NB4 (cell line): Measurements from ENCODE around the gene AIFM3.

Source experiments
- DNase-seq: peaks from one replicate; pipeline ENCODE4 v3.0.0; 2010; ENCODE audit warnings: low read depth
- H3K4me3 ChIP-seq: one replicate; pipeline ENCODE4 v1.5.1; 2011; ENCODE audit warnings: mild to moderate bottlenecking, low read depth, low read length, moderate library complexity
- MYC ChIP-seq: IDR thresholded peaks from 2 replicates; pipeline ENCODE4 v1.6.1; 2011; ENCODE audit warnings: low read depth, low read length
- POLR2A ChIP-seq: IDR thresholded peaks from 2 replicates; pipeline ENCODE4 v1.6.1; 2011; ENCODE audit warnings: mild to moderate bottlenecking; ENCODE audit not compliant: insufficient read length; ENCODE audit errors: extremely low read depth
- TF ChIP-seq, protein P1 (sequence below): IDR thresholded peaks from 2 replicates; pipeline ENCODE4 v1.6.1; 2011; ENCODE audit warnings: low read depth, low read length
- TF ChIP-seq, protein P2 (sequence below): IDR thresholded peaks from one replicate; pipeline ENCODE4 v1.5.1; 2012; ENCODE audit warnings: low read depth, low read length

The AIFM3 gene

DNA sequence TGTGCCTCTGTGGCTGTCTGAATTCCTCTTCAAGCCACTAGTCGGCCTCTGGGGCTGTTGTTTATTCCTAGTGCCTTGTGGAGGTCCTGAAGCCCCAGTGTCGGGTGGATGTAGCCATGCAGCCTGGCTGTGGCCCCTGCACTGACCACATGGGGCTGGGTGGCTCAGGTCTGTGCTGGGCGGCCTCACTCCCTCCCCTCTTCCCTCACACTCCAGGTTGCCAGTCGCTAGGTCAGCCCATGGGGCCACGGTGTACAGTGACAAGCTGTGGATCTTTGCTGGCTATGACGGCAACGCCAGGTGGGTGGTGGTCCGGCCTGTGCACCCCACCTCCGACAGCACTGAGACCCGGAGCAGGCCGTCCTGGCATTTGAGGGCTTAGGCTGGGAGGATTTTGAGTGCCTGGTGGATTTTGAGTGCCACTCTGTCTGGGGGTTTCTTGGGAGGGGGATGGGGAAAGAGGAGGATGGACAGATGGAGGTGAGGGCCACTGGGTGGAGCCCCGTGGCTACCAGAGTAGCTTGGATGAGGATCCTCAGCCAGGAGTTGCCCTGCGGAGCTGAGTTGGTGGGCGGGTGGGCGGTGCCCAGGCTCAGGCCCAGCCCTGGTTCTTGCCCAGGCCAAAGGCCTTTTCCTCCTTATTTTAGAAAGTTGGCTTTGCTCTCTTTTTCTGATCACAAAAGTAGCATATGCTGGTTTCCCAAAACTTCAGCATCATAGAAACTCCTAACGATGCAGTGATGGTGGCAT is 21.7 kb downstream of the AIFM3 start:
- H3K4me3 ChIP-seq, result no peak overlapping the region
- TF ChIP-seq POLR2A (no peak), MYC (no peak)
- TF ChIP-seq, protein P1, sequence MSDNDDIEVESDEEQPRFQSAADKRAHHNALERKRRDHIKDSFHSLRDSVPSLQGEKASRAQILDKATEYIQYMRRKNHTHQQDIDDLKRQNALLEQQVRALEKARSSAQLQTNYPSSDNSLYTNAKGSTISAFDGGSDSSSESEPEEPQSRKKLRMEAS, result no peak
- TF ChIP-seq, protein P2, sequence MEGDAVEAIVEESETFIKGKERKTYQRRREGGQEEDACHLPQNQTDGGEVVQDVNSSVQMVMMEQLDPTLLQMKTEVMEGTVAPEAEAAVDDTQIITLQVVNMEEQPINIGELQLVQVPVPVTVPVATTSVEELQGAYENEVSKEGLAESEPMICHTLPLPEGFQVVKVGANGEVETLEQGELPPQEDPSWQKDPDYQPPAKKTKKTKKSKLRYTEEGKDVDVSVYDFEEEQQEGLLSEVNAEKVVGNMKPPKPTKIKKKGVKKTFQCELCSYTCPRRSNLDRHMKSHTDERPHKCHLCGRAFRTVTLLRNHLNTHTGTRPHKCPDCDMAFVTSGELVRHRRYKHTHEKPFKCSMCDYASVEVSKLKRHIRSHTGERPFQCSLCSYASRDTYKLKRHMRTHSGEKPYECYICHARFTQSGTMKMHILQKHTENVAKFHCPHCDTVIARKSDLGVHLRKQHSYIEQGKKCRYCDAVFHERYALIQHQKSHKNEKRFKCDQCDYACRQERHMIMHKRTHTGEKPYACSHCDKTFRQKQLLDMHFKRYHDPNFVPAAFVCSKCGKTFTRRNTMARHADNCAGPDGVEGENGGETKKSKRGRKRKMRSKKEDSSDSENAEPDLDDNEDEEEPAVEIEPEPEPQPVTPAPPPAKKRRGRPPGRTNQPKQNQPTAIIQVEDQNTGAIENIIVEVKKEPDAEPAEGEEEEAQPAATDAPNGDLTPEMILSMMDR, result no peak
- no peak for DNase-seq

DNA sequence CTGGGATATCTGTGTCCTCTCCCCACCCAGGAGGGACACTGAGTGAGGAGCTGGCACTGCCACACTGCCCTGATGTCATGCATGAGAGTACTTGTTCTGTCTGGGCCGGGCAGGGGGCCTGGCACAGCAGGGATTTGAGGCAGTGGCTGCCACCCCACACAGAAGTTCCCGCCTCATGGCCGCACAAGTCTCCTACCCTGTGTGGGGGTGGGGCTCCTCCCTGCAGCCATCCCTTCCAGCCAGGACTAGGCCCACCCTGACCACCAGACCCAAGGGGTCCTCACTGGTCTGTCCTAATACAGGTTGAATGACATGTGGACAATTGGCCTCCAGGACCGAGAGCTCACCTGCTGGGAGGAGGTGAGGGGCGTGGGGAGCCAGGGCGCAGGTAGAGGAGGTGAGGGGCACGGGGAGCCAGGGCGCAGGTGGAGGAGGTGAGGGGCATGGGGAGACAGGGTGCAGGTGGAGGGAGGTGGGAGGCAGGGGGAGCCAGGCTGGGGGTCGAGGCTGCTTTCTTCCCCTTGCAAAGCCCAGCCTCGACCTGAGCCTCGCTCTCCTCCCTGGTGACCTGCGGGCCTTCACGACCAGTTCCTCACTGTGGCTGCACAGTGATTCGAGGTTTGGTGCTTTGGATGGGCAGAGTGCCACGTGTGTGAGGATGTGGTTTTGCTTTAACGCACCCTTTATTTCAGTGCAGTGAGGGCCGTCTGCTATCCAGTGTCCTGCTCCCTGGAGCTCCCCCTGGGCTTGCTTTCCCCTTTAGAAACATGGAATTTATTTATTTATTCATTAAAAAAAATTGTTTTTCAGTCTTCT is 22.5 kb downstream of the AIFM3 start:
- TF ChIP-seq, protein P1, result peak; percentile 57
- TF ChIP-seq POLR2A (no peak), MYC (no peak)
- TF ChIP-seq, protein P2, result no peak
- H3K4me3 ChIP-seq, result no peak overlapping the region
- peak; percentile 41 for DNase-seq

DNA sequence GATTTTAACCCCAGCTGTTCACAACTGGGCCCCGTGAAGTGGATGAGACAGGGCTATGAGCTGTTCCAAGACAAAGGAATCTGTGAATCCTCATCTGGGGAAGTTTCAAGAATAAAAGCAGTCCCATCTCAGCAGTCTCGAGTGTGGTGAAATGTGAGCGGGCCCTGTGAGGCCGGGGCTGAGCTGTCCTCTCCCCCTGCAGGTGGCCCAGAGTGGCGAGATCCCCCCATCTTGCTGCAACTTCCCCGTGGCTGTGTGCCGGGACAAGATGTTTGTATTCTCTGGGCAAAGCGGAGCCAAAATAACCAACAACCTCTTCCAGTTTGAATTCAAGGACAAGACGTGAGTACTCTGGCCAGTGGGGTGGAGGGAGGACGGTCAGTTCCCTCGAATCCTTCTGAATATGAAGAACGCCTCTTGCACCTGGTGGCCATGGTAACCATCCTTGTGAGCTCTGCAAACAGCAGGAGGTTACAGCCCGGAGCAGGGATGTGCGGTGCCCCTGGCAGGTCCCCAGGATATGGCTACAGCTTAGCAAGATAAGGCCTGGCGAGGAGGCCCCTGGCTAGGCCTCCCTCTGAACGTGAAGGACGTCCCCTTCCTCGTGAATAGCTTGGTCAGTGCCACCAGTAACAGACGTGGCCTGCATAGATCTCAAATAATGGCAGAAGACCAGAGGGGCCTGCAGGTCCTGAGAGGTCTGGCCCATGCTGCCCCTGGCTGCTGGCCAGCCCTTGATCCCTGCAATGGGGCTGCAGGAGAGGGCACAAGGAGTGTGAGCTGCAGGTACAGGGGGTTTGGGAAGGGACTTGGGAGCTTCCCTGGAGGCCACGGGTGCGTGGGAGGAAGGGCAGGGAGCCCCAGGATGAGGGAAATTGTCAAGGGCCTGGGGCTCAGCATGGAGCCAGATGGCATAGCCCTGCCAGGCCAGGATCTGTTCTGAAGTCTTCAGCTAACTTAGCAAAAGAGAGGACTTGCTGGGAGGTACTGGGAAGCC is 23.4 kb downstream of the AIFM3 start:
- TF ChIP-seq POLR2A (no peak), MYC (no peak)
- TF ChIP-seq, protein P1, result no peak
- TF ChIP-seq, protein P2, result no peak
- DNase-seq, result no peak
- no peak overlapping the region for H3K4me3 ChIP-seq

DNA sequence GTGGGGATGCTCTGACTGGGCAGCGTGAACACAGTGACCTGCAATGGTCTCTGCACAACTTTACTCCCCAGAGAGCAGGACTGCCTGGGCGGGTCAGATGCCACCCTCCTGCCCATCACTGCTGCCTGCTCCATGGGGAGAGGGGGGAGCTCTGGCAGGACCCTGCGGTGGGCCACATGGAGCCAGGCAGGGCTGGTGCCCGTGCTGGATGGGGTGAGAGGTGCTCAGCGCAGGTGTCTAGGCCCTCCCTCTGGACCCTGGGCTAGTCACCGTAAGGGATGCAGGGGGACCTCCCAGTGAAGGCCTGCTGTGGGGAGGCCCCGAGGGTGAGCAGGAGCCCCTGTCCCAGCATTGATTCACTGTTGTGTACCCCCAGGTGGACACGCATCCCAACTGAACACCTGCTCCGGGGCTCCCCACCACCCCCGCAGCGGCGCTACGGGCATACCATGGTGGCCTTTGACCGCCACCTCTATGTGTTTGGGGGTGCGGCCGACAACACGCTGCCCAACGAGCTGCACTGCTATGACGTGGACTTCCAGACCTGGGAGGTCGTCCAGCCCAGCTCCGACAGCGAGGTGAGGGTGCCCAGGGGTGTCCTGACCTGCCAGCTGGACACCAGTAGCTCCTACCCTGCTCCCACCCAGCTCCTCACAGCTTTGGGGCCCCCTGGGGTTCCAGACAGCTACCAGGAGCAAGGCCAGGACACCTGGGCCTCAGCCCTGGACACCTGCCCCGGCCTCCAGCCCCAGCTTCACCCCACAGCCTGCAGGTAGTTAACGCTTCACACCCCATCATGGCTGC is 24.4 kb downstream of the AIFM3 start:
- TF ChIP-seq, protein P2, result no peak
- TF ChIP-seq POLR2A (no peak), MYC (no peak)
- TF ChIP-seq, protein P1, result no peak
- H3K4me3 ChIP-seq, result no peak overlapping the region
- DNase-seq, result no peak
